Left ventricle myocardium inferior (tissue), 1 donor: ENCODE results near the gene HINFP. TPM values are rescaled to one million over a fixed set of nuclear protein-coding genes. Genes with fewer than 3 reads are reported as not detected.
"Not testable (repeated sequence)": the region's sequence is repeated elsewhere in the genome, so short reads cannot be mapped to it uniquely, and the experiment has no call there.

Experiments
- DNase-seq: peaks from one replicate; pipeline ENCODE4 v3.0.0-alpha.2; 2020
- H3K27ac ChIP-seq: fragments of 200-600 bp; replicated peaks from 2 replicates; pipeline ENCODE4 v1.8.0; 2021
- H3K27me3 ChIP-seq: fragments of 200-600 bp; 2 replicates; pipeline ENCODE4 v1.8.0; 2021; ENCODE audit warnings: low read depth
- H3K36me3 ChIP-seq: fragments of 200-600 bp; 2 replicates; pipeline ENCODE4 v1.8.0; 2021
- H3K4me1 ChIP-seq: fragments of 200-600 bp; 2 replicates; pipeline ENCODE4 v1.8.0; 2021
- H3K4me3 ChIP-seq: fragments of 200-600 bp; 2 replicates; pipeline ENCODE4 v1.8.0; 2021; ENCODE audit warnings: mild to moderate bottlenecking, moderate library complexity
- H3K9me3 ChIP-seq: fragments of 200-600 bp; replicated peaks from 2 replicates; pipeline ENCODE4 v1.8.0; 2021
- intact Hi-C: fragments of 100-400 bp; cut with micrococcal nuclease; formaldehyde crosslinking; loops from one replicate; pipeline ENCODE4 v1.11.0; 2022
- total RNA-seq: library from RNA; stranded (reverse); fragmentation: NEBNext Ultra II Directional; extraction: Animal tissue kit (Norgen Biotek cat#: 25700); gene quantifications from one replicate; pipeline ENCODE4 v1.2.1, GENCODE V29; 2021
- TF ChIP-seq, protein P1 (sequence below): fragments of 200-600 bp; IDR thresholded peaks from 2 replicates; pipeline ENCODE4 v1.8.0; 2021; ENCODE audit warnings: antibody characterized with exemption, mild to moderate bottlenecking, borderline replicate concordance
- donor health status: DM: no; HTN: yes; CAD: no; lungs with severe emphysema.

Gene HINFP
- total RNA-seq, 1 donor from 2014 or later = 13.9 TPM

DNA sequence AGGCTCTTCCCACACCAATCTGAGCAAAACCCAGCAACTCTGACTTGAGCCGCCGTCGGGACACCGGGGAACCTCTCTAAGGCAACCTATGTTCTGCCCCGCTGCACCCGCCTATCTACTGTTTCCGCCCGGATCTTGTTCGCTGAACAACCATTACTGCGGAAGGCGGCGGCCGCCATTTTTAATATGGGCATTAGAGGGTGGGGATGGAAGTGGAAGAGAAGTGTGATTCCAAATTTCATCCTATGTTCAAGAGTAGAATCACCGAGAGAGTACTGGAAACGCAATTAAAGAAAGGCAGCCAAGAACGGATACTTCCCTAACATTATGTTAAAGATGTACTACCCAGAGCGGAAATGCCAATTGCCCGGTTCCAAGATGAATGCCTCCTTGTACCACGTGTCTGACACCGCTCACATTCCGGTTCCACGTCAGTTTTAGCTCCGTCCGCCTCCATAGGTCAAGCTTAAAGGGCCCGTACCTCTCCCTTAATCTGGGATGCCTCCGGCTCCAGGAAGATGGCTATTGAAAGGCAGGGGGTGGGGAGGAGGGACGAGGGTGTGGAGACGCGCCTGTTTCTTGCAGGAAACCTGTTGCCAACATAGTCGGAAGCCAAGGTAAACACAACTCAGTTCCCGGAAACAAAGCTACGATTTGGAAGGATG, 19.5 kb upstream of the HINFP start, which contains the start of gene DPAGT1:
Gene DPAGT1 (minus strand): TSS at position 95 of the 665 bp plus-strand sequence. CDS start 198 bp downstream, outside the sequence.
- DNase-seq = peak; percentile 86
- TF ChIP-seq, protein P1, sequence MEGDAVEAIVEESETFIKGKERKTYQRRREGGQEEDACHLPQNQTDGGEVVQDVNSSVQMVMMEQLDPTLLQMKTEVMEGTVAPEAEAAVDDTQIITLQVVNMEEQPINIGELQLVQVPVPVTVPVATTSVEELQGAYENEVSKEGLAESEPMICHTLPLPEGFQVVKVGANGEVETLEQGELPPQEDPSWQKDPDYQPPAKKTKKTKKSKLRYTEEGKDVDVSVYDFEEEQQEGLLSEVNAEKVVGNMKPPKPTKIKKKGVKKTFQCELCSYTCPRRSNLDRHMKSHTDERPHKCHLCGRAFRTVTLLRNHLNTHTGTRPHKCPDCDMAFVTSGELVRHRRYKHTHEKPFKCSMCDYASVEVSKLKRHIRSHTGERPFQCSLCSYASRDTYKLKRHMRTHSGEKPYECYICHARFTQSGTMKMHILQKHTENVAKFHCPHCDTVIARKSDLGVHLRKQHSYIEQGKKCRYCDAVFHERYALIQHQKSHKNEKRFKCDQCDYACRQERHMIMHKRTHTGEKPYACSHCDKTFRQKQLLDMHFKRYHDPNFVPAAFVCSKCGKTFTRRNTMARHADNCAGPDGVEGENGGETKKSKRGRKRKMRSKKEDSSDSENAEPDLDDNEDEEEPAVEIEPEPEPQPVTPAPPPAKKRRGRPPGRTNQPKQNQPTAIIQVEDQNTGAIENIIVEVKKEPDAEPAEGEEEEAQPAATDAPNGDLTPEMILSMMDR = no peak
- H3K4me1 ChIP-seq = peaks cover 42% of the 10 kb centered on the region
- no peaks in the 10 kb centered on the region for H3K9me3 ChIP-seq
- no peaks in the 10 kb centered on the region for H3K27me3 ChIP-seq
- peaks cover 21% of the 10 kb centered on the region for H3K36me3 ChIP-seq
- intact Hi-C loops = no loop called here
- peak within 1 kb of the TSS; percentile 97 for H3K27ac ChIP-seq
- peak within 1 kb of the TSS; percentile 93 for H3K4me3 ChIP-seq

DNA sequence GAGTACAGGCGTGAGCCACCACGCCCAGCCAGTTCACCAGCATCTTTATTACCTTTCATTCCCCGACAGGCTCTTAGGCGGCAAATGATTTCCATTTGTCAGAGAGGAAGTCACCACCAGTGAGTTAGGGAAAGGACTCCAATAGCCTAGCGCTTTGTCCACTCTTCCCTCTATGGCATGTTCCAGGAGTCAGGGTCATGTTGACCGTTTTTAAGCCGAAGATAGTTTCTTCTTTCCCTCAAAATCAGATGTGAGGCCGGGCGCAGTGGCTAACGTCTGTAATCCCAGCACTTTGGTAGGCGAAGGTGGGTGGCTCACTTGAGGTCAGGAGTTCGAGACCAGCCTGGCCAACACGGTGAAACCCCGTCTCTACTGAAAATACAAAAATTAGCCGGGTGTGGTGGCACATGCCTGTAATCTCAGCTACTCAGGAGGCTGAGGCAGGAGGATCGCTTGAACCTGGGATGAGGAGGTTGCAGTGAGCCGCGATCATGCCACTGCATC, 18.2 kb upstream of the HINFP start:
- H3K36me3 ChIP-seq, intact Hi-C loops, H3K9me3 ChIP-seq, DNase-seq, H3K27me3 ChIP-seq: not testable (repeated sequence)
- Histone ChIP-seq H3K27ac (peak overlapping the region; percentile 97), H3K4me3 (peak overlapping the region; percentile 93), H3K4me1 (peaks cover 53% of the 10 kb centered on the region)

DNA sequence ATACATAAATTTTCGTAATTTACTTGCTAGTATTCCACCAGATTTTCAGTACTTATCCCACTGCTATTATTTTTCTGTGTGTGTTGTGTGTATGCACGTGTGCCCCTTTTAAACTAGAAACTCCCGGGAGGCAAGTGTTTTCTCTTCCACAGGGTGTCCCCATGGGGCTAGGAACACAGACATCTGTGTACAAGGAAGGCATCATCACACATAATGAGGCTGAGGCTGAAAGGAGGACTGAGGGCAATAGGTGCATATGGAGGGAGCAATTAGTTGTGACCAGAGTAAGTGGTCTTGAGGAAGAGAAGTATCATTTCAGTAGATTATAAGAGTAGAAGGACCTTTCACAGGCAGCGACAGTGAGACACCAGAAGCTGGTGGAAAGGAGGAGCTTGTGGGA, 17.6 kb upstream of the HINFP start:
- H3K27ac ChIP-seq = peak overlapping the region; percentile 97
- intact Hi-C loops = no loop called here

DNA sequence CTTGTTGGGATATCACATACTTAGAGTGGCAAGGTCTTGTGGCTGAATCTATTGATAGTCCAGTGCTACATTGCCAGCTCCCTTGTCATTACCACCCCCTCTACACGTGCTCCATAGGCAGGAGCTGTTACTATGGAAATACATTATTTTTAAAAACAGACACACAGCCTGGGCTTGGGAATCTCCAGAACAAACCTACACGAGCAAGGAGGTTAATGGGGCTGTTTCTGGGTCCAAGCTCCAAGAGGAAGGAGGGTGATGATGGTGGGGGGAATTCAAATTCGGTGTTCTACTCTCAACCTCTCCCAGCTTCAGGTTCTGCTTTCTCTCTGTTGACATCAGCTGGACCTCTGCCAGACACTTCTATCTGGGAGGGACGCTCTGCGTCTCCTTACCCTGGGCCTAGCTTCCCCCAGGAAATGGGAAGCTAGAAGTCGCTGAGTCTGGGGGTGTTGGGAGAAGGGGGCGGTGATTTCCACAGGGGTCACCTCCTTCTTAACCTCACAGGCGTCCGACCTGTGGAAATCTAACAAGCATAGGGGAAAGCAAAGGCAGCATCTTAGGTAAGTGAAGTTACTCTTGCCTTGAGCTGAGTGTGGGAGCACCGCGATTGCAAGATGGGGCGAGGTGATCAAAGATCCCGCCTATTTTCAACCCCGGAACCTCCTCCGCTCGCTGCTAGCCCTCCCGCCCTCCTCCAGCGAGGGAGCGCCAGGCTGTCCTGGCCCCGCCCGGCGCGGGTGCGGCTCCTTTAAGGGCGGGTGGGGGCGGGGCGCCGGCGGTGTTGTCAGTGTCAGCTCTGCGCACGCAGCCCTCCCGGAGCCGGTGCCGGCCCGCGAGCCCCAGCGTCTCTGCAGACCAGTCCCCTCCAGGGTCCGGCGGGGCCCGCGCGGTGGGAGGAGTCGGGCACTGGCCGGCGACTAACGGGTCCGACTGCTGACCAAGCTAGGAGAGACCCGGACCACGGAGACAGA, 14.5 kb upstream of the HINFP start, which contains the start of gene C2CD2L:
Gene C2CD2L (plus strand): TSS at position 781 of the 974 bp plus-strand sequence. CDS start 398 bp downstream, outside the sequence.
- peak; percentile 92 for DNase-seq
- peaks cover 20% of the 10 kb centered on the region for H3K36me3 ChIP-seq
- peak within 1 kb of the TSS; percentile 88 for H3K27ac ChIP-seq
- intact Hi-C loops = no loop called here
- H3K9me3 ChIP-seq = no peaks in the 10 kb centered on the region
- peak within 1 kb of the TSS; percentile 99 for H3K4me3 ChIP-seq
- peaks cover 48% of the 10 kb centered on the region for H3K4me1 ChIP-seq
- no peaks in the 10 kb centered on the region for H3K27me3 ChIP-seq
- TF ChIP-seq, protein P1 = no peak

More for the DNA sequence above, 17.6 kb upstream of the HINFP start:
- Histone ChIP-seq H3K4me1 (peaks cover 59% of the 10 kb centered on the region), H3K36me3 (peaks cover 2% of the 10 kb centered on the region), H3K4me3 (no peak overlapping the region), H3K9me3 (no peaks in the 10 kb centered on the region), H3K27me3 (no peaks in the 10 kb centered on the region)
- no peak for DNase-seq
- TF ChIP-seq, protein P1 = no peak

GRCh38 chr11:119107538-119108145, 13.7 kb upstream of the HINFP start:
- intact Hi-C loops = no loop called here

More at GRCh38 chr11:119107538-119108145, 13.7 kb upstream of the HINFP start:
- DNase-seq = no peak
- H3K4me1 ChIP-seq = peaks cover 44% of the 10 kb centered on the region
- peak overlapping the region; percentile 99 for H3K4me3 ChIP-seq
- no peaks in the 10 kb centered on the region for H3K9me3 ChIP-seq
- TF ChIP-seq, protein P1 = no peak
- peak overlapping the region; percentile 88 for H3K27ac ChIP-seq
- H3K36me3 ChIP-seq = peaks cover 28% of the 10 kb centered on the region
- no peaks in the 10 kb centered on the region for H3K27me3 ChIP-seq
